HG03460 (cell line): ENCODE results near the gene COL8A1.
"Not testable (repeated sequence)": the region's sequence is repeated elsewhere in the genome, so short reads cannot be mapped to it uniquely, and the experiment has no call there.

Experiments used
- ATAC-seq: cut with Tn5 transposase; IDR thresholded peaks from one replicate; pipeline ENCODE4 v1.9.1; 2021; ENCODE audit not compliant: unreplicated experiment

The COL8A1 gene

DNA sequence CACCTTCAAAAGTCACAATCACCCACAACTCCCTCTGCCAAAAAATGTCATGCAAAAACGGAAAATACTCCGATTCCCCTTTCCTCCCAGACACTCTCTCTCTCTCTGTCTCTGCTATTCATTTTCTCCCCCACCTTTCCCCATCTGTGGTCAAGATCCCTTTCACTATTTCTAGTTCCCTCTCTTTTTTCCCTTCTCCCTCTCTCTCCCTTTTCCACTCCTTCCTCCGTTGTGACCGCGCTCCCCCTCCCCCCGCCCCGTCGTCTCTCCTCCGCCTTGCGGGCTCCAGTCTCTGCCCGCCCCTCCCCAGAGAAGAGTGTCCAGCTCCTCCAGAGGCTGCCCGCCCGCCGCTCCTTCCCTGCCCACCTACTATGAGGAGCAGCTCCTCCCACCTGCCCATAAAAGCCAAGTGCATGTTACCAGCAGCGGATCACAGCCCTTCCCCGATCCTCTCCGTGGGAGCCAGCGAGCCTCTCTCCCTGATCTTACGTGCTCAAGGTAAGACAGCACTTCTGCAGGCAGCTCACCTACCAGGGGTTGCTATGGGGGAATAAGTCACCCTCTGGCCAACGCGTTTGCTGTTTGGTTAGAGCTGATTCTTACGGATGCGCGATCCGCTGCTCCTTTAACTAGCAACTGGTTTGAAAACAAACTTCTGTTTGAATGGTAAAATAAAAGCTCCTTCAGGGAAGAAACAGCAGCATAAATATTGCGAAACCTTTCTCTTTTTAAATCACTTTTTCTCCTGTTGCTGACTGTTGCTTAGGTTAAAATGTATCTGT, at the start of gene COL8A1:
Gene COL8A1 (plus strand): TSS at position 428 of the 782 bp plus-strand sequence. CDS start 152,089 bp downstream, outside the sequence.
- no peak for ATAC-seq

DNA sequence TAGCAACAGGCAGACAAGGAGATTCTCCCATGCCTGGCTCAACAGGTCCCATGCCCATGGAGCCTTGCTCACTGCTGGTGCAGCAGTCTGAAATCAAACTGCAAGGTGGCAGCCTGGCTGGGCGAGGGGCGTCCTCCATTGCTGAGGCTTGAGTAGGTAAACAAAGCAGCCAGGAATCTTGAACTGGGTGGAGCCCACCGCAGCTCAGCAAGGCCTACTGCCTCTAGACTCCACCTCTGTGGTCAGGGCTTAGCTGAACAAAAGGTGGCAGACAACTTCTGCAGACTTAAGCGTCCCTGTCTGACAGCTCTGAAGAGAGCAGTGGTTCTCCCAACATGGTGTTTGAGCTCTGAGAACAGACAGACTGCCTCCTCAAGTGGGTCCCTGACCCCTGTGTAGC, 49.2 kb upstream of the COL8A1 start:
- not testable (repeated sequence) for ATAC-seq

DNA sequence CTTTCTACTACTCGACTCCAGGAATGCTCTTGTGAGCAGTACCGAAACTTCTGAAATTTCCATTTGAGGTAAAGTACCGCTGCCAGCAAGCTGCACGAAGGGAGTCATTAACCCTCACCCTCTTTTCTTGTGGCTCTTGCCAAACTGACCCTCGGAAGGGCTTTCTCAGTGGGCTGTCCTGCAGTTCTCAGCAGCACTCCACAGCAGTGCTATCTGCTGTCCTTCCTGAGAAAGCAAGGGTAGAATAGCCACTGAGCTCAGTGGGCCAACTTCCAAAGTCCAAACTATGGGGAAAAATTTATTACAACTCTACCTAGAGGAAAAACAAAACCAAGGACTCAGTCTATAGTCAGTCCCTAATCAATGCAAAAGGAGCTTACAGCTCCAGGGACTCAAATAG, 38.5 kb upstream of the COL8A1 start:
- ATAC-seq = no peak

DNA sequence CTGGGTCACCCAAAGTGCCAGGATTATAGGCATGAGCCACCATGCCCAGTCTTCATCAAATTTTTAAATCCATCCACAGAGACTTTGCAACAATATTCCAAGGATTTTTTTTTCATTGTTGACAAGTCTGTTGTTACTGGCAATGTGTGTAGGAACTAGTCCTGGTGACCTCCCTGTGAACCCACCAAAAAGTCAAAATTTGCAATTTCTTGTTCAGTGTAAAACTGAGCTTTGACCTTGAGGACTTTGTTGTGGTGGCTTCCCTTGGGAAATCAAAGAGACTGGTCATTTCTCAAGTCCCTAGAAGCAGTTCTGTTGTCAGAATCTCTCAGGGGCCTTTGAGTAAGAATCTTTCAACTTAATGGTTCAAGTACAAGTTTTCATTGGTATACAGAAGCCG, 36.9 kb upstream of the COL8A1 start:
- no peak for ATAC-seq

DNA sequence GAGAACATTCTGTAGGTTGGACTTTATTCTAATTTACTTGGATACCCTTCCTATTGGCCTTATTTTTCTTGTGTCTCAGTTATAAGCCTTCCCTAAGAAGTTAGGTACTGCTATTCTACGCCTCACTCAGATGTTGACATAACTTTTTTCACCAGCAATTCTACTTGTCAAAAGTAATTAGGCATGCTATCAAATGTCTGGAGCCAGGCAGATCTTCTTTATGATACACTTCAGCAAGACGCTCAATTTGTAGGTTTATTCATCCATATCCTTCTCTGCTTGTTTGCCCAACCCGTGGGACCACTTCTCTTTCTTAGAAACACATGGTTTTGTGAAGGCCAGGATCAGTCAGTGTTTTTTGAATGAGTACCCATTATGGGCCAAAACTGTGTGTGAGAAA, 36.2 kb upstream of the COL8A1 start:
- ATAC-seq = no peak

DNA sequence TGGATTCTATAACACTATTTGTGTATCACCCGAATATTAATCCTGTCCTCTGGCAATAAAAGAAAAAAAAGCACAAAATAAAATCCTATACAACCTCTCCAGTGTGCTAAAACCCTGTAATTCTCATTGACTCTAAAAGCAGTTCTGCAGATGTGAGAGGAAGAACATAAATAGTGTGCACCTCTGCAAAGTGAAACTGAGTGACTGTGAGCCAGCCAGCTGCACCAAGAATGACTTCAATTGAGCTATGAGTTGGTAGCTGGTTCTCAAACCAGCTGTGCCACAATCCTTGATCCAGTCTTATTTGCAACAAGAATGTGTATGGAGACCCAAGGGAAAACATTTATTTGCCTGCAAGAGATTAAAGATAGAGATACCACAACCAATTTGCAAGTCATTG, 31.2 kb upstream of the COL8A1 start:
- no peak for ATAC-seq

DNA sequence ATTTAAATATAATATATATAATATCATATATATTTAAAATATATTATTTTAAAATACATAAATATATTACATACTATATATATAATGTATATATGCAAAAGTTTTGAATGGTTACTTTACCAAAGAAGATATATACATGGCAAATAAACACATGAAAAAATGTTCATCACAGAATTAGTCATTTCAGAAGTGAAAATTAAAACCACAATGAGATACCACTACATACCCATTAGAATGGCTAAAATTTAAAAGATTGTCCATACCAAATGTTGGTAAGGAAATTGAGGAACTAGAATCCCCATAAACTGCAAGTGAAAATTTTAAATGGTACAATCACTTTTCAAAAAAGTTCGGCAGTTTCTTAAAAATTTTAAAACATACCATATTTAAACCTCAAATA, 23.6 kb upstream of the COL8A1 start:
- no peak for ATAC-seq

DNA sequence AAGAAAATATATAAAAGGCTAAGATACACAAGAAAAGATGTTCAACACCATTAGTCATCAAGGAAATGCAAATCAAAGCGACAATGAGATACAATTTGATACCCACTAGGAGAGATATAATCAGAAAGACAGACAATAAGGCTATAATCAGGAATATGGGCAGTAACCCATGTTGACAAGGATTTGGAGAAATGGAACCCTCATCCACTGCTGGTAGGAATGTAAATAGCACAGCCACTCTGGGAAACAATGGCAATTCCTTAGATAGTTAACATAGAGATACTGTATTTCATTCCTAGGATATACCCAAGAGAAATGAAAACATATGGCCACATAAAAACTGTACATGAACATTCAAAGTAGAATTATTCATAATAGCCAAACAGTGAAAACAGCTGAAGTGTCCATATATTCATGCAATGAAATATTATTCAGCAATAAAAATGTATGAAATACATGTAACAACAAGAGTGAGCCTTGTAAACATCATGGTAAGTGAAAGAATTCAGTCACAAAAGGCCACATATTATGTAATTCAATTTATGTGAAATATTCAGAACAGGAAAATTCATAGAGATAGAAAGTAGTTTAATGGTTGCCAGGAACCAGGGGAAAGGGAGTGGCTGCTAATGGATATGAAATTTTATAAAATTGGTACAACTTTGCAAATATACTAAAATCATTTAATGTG, 18.2 kb upstream of the COL8A1 start:
- no peak for ATAC-seq

DNA sequence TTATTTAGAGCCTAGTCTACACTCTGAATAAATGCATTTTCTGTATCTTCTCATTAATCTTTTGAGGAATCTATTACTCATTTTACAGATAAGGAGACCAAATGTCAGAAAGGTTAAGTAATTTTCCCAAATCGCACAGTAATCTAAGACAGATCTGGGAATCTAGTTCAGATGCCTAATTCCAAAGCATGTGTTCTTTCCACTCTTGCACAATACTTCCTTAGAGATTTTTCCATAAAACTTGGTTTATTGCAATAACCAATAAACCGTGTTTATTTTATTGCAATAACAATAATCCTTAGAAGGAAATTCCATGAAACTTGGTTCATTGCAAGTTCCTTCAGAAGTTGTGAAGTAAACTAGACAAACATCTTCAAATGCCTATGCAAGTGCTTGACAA, 17.4 kb upstream of the COL8A1 start:
- no peak for ATAC-seq

DNA sequence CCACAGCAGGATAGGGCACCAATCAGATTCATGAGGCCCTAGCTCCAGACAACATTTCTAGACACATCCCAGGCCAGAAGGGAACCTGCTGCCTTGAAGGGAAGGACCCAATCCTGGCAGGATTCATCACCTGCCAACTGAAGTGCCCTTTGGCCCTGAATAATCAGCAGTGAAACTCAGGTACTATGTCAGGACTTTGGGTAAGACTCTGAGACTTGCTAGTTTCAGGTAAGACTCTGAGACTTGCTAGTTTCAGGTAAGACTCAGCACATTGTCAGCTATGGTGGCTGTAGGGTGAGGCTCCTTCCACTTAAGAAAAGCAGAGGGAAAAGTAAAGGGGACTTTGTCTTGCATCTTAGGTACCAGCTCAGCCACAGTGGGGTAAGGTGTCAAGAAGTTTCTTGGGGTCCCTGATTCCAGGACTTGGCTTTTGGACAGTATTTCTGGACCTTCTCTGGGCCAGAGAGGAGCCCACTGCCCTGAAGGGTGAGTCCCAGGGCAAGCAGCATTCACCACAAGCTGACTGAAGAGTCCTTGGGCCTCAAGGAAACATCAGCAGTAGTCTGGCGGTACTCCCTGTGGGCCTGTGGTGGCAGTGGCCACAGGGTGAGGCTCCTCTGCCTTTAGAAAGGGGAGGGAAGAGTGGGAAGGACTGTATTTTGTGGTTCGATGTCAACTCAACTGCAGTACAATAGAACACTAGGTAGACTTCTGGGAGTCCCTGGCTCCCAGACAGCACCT, 13.7 kb upstream of the COL8A1 start:
- peak; percentile 10 for ATAC-seq

DNA sequence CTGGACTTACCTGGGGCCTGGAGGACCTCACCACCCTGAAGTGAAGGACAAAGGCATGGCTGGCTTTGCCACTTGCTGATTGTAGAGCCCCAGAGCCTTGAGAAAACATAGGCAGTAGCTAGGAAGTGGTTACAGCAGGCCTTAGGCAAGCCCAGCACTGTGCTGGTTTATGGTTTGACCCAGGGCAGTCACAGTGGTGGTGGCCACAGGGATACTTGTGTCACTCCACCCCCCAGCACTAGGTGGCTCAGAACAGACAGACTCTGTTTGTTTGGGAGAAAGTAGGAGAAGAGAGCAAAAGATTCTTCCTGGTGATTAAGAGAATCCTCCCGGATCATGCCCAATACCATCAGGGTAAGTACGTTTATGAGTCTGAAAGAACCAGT, 13.2 kb upstream of the COL8A1 start:
- ATAC-seq = peak; percentile 37

DNA sequence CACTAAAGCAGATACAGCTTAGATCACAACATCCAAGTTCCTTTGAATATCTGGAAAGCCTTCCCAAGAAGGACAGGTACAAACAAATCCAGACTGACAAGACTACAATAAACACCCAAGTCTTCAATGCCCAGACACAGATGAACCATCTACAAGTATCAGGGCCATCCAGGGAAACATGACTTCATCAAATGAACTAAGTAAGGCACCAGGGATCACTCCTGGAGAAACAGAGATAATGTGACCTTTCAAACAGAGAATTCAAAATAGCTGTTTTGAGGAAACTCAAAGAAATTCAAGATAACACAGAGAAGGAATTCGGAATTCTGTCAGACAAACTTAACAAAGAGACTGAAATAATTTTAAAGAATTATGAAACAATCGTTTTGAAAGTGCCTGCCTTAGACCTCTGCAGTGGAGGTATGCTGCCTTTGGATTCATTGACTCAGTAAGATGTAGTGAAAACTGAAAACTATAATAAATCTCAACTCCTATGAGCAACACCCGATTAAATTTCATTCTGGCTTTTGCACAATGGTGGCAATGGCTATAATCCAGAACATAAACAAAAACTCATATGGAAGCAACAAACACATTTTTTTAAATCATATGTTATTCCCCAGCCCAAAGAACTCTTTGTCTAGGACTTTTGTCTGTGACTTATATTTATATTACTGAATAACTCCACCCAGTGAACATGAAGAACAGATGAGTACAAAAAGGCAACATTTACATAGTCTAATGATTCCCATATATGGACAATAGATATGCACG, 12.6 kb upstream of the COL8A1 start:
- ATAC-seq = no peak

DNA sequence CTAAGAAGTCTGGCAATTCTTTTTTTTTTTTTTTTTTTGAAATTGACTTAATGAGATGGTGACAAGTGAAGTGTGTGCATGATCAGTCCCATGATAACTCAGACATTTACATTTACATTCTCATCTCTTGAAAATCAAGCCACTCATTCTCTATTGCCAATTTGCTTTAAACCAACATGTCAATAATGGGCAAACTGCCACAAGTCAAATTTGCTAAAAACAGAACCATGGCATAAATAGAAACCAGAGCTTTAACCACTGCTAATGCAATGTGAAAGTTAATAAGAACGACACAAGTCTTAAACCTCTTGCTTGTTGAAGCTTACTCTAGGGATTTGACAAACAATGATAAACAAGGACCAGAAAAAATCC, 12.0 kb upstream of the COL8A1 start:
- ATAC-seq = peak; percentile 53

DNA sequence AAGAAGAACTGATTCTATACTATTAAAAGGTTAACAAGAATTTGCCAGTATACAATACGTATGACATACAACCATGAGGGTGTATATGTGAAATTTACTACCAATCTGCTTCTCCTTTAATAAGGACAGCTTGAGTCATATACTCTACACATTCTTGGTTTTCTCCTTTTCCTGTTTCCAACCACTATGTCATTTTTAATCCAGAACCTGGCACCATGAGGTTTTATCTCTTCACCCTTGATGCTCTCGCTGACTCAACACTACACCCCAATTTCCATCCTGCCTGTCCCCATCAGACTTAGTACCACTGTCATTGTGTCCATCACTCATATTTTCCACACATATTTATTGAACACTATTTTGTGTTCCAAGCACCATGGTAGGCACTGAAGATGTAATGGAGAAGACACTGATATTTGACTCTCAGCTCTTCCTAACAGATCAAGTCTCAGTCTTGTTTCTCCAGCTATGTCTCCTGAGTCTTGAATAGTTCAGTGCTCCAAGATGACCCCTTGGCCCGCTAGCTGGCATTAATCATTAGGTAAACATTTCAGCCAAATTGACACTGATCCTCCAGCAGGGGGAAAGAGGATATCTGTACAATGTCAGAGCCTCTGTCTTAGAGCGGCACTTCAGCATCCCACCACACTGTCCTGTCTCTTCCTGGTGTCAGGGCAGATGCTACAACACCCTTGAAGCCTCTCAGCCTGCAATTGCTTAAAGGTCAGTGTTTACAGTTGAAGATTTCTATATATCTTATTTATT, 11.2 kb upstream of the COL8A1 start:
- ATAC-seq = no peak

DNA sequence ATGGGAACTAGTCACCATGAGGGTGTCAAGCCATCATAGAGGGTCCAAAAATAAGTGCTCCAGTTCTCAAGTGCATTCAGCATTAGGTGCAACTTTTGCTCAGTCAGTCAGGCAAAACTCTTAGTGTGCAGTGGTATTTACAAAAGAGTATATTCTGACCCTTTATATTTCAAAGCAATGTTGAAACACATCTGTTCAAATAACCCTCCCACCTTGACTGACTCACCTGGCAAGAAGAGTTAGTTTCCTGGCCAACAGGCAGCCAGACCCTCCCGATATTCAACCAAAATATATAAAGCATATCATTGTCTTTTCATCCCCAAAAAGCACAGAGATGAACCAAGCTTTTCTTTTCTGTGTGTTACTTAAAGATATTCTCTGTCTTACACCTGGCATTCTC, 7.6 kb upstream of the COL8A1 start:
- ATAC-seq = no peak

DNA sequence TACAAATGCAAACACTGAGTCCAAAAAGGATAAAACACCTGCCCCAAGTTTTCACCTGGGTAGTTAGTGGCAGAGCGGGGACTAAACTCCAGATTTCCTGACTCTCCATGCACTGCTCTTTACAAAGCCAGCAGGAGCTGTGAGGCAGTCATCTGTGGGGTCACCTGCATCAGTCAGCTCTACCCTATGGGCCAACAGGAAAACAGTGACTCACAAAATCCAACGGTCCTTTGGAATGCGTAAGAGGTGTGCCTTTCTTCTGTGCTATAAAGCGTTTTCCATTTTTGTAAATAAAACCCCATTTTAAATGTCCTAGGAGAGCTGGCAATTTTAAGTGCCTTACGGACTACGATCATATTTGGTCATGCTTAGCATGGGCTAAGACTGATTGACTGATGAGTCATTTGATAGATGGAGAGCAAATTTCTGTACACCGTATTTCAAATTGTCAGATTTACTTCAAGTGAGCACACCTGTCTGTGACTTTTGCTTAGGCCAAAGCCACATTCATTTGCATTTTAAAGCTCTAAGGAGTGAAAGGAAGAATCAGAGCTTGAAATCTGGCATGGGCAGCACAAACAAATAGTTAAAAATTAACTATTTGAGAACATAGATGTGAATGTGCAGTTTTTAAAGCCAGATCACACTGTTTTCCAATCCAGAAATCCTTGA, 4.4 kb upstream of the COL8A1 start:
- no peak for ATAC-seq

DNA sequence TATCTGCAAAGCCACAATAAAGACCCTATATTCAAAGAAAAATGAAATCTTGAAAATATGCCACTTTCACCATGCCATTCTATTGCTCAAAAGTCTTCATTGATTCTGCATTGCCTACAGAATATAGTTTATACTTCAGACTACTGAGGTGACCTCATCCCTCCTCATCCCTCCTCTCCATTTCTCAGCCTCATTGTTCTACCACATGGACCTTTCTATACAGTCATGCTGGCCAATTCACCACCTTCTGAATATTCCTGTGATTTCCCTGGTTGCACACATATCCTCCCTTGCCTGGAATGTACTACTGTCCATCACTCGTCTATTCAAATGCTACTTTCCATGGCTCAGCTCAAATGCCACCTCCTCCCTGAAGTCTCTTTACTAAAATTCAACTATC, 3.5 kb upstream of the COL8A1 start:
- ATAC-seq = no peak

DNA sequence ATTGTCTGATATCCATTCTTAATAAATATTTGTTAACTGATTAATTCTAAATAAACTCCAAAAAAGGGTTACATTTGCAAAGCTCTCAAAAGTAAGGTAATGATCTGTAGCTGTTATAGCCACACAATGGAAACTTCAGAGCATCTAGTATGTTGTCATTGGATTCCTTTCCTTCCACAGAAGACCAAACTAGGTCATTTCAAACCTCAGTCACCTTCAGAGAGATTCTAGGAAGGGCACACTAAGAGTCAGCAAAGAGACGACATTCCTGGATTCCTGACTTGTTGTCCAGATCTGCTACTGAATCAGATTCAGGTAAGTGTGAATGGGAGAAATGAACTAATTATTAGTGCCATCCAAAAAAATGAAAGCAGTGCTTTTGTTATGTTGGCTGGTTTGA, 3.0 kb upstream of the COL8A1 start:
- no peak for ATAC-seq

DNA sequence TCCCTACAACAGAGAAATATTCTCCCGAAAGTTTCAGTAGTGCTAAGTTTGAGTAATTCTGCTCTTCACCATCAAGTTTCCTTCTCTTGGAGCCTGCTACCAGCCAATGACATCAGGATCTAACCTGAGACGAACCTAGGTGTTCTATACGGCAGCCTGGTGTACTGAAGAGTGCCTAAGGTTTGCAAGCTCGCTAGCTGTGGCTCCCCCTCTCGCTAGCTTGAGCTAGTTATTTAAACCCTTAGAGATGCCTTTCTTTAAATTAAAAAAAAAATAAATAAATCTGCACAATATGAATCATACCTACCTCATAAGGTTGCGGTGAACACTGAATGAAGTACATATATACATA, 1.4 kb upstream of the COL8A1 start:
- no peak for ATAC-seq
